ENCODE measurements around the gene TRIOBP. TPM values are rescaled to one million over a fixed set of nuclear protein-coding genes. Genes with fewer than 3 reads are reported as not detected.

TRIOBP gene
- total and polyA plus RNA-seq, 2 of the 13 experiments (the other 11 are each of a cell fraction or from before 2014, with no cell fraction given), result 6.1 to 15.4 TPM

- TF ChIP-seq REST (IDR thresholded peaks at IDR 0.05; ENCODE audit: borderline replicate concordance in 1 of 2, low read depth in 1 of 2, low read length in 2 of 2) (no peak), FOXM1 (CRISPR knock-in tag; IDR thresholded peaks at IDR 0.05) (no peak), ZNF644 (CRISPR knock-in tag; IDR thresholded peaks at IDR 0.05; ENCODE audit: low read depth) (no peak), ZMYM4 (CRISPR knock-in tag; IDR thresholded peaks at IDR 0.05) (no peak), RAD51 (IDR thresholded peaks at IDR 0.05; ENCODE audit: borderline replicate concordance) (no peak), ZNF597 (CRISPR knock-in tag; IDR thresholded peaks at IDR 0.05) (no peak), ISX (CRISPR knock-in tag; conservative IDR thresholded peaks at IDR 0.05) (0 out of 2 replicates have a peak, but pooled peaks have one; percentile 33), TEAD3 (CRISPR knock-in tag; optimal IDR thresholded peaks at IDR 0.05; ENCODE audit: borderline replicate concordance) (no peak), ZFP1 (CRISPR knock-in tag; IDR thresholded peaks at IDR 0.05) (no peak), CREM (IDR thresholded peaks at IDR 0.05) (no peak), CREM (CRISPR knock-in tag; IDR thresholded peaks at IDR 0.05) (no peak), ZBTB49 (CRISPR knock-in tag; IDR thresholded peaks at IDR 0.05; ENCODE audit: borderline replicate concordance) (no peak), DNMT1 (CRISPR knock-in tag; IDR thresholded peaks at IDR 0.05) (no peak), RFX5 (IDR thresholded peaks at IDR 0.05; ENCODE audit: low read depth, low read length) (no peak), MTF2 (CRISPR knock-in tag; IDR thresholded peaks at IDR 0.05; ENCODE audit: borderline replicate concordance) (no peak), MAFF (IDR thresholded peaks at IDR 0.05; ENCODE audit: low read depth, low read length) (no peak), GPN1 (CRISPR knock-in tag; IDR thresholded peaks at IDR 0.05; ENCODE audit: borderline replicate concordance) (no peak), ZC3H13 (CRISPR knock-in tag; IDR thresholded peaks at IDR 0.05) (no peak), ZNF563 (CRISPR knock-in tag; IDR thresholded peaks at IDR 0.05) (no peak), ZNF672 (CRISPR knock-in tag; IDR thresholded peaks at IDR 0.05) (no peak), KLF15 (CRISPR knock-in tag; IDR thresholded peaks at IDR 0.05; ENCODE audit: borderline replicate concordance) (no peak), PRPF4 (IDR thresholded peaks at IDR 0.05; ENCODE audit: low read depth, low read length, poor library complexity, severe bottlenecking) (no peak), CREBL2 (CRISPR knock-in tag; IDR thresholded peaks at IDR 0.05; ENCODE audit: borderline replicate concordance) (no peak), BCL6 (CRISPR knock-in tag; IDR thresholded peaks at IDR 0.05) (no peak), MTA3 (CRISPR knock-in tag; IDR thresholded peaks at IDR 0.05) (no peak), TBP (CRISPR knock-in tag; IDR thresholded peaks at IDR 0.05) (no peak), NR2F6 (IDR thresholded peaks at IDR 0.05) (no peak), NR2F6 (CRISPR knock-in tag; IDR thresholded peaks at IDR 0.05) (no peak)
Observed at GRCh38 chr22:37777122-37777687, 80.4 kb downstream of the TRIOBP start (continued).
